Fibroblast of skin of abdomen (primary cell): ENCODE measurements around the gene TSPY10. TPM values are rescaled to one million over a fixed set of nuclear protein-coding genes. Genes with fewer than 3 reads are reported as not detected.
"Not testable (repeated sequence)": the region's sequence is repeated elsewhere in the genome, so short reads cannot be mapped to it uniquely, and the experiment has no call there.

ENCODE experiments used
- DNase-seq: peaks from one replicate; pipeline ENCODE4 v3.0.0-alpha.2; 2013
- polyA plus RNA-seq, 2 experiments: library from polyadenylated mRNA; unstranded; fragments of 120-200 nt; gene quantifications; one replicate each; pipeline ENCODE4 v1.2.1, GENCODE V29; 2013; ENCODE audit not compliant: insufficient read length in 2 of 2

Gene TSPY10
- not detected for polyA plus RNA-seq (2013, experiment 1 of 2; ENCODE audit: insufficient read length)
- polyA plus RNA-seq (2013, experiment 2 of 2; ENCODE audit: insufficient read length): not detected

DNA sequence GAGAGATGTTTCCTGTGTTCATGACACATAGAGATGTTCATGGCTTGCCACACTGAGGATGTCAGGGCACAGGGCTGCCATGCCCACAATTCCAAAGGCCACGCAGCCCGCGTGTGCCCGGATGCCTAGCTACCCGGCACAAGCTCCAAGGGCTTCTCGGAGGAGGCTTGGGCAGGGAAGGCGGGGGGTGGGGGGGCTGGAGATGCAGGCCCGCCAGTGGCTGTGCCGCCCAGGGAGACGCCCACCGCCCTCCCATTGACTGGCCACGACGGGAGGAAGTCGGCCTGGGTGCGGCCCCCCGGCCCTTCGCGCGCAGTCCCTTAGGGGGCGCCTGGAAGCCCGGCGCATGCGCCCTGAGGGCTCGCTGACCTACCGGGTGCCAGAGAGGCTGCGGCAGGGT lies at the start of gene TSPY10:
Gene TSPY10, plus strand, starts transcription at position 301 of the 400 bp plus-strand sequence. Its CDS starts 46 bp downstream, at position 347.
- not testable (repeated sequence) for DNase-seq

GRCh38 chrY:9486967-9487366 lies 40.7 kb upstream of the TSPY10 start, which contains the start of gene TSPY9:
Gene TSPY9 (plus strand): TSS chrY:9487267. CDS start chrY:9487313, 46 bp downstream.
- not testable (repeated sequence) for DNase-seq

GRCh38 chrY:9504396-9504795 lies 23.3 kb upstream of the TSPY10 start:
- not testable (repeated sequence) for DNase-seq

- not testable (repeated sequence) for DNase-seq
Observed at GRCh38 chrY:9516287-9516686, 11.4 kb upstream of the TSPY10 start.
